Measurements from ENCODE around the gene ZNF157. TPM values are rescaled to one million over a fixed set of nuclear protein-coding genes. Genes with fewer than 3 reads are reported as not detected.
A peak's percentile ranks its signal among the peaks of the same experiment; 100 is the strongest.
"Not testable (repeated sequence)": the region's sequence is repeated elsewhere in the genome, so short reads cannot be mapped to it uniquely, and the experiment has no call there.

The ZNF157 gene
- total RNA-seq, 1 donor from 2014 or later: 0.54 TPM

- FAIRE-seq (no peak), DNase-seq (ENCODE audit: low read depth) (no peak)
- Histone ChIP-seq H3K79me2 (ENCODE audit: insufficient read depth, low read length) (no peaks in the 10 kb centered on the region), H3K27ac (ENCODE audit: low read depth, low read length) (no peak overlapping the region), H3K4me1 (ENCODE audit: insufficient read depth, low read length) (no peaks in the 10 kb centered on the region), H3K27me3 (ENCODE audit: insufficient read depth, low read length) (no peaks in the 10 kb centered on the region), H3K4me2 (ENCODE audit: low read length) (no peak overlapping the region), H3K36me3 (ENCODE audit: insufficient read depth, low read length) (no peaks in the 10 kb centered on the region), H2AFZ (ENCODE audit: low read depth, low read length) (no peak overlapping the region), H3K9ac (ENCODE audit: low read length) (no peak overlapping the region), H3K4me3 (ENCODE audit: insufficient read depth, low read depth, low read length) (no peak overlapping the region), H4K20me1 (ENCODE audit: insufficient read depth, low read length) (no peaks in the 10 kb centered on the region), H3K9me3 (ENCODE audit: insufficient read depth, low read depth, low read length) (no peaks in the 10 kb centered on the region)
- no peak overlapping the region for H3K4me3 Mint-ChIP-seq (ENCODE audit: unreplicated experiment)
- H3K36me3 Mint-ChIP-seq (ENCODE audit: low read depth, unreplicated experiment): no peaks in the 10 kb centered on the region
- no peak overlapping the region for H3K27ac Mint-ChIP-seq (ENCODE audit: unreplicated experiment)
- H3K4me1 Mint-ChIP-seq (ENCODE audit: low read depth, unreplicated experiment): no peaks in the 10 kb centered on the region
- H3K9me3 Mint-ChIP-seq (ENCODE audit: unreplicated experiment): no peaks in the 10 kb centered on the region
- TF ChIP-seq CTCF (IDR thresholded peaks at IDR 0.05; ENCODE audit: insufficient read depth, low read depth, low read length) (no peak), EZH2 (IDR thresholded peaks at IDR 0.05; ENCODE audit: insufficient read depth, low read length) (no peak)
- no peaks in the 10 kb centered on the region for H3K27me3 Mint-ChIP-seq (ENCODE audit: low read depth, unreplicated experiment)
Observed at GRCh38 chrX:47327902-47328301, 42.5 kb upstream of the ZNF157 start.

DNA sequence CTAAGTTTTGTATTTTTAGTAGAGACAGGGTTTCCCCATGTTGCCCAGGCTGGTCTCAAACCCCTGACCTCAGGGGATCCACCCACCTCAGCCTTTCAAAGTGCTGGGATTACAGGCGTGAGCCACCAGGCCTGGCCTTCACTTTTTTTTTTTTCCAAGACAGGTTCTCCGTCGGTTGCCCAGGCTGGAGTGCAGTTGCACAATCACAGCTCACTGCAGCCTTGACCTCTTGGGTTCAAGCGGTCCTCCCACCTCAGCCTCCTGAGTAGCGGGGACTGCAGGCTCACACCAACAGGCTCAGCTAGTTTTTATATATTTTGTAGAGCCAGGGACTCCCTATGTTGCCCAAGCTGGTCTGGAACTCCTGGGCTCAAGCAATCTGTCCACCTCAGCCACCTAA lies 37.6 kb upstream of the ZNF157 start:
- not testable (repeated sequence) for H3K4me3 ChIP-seq (ENCODE audit: insufficient read depth, low read depth, low read length); H3K27me3 ChIP-seq (ENCODE audit: insufficient read depth, low read length); H3K4me1 Mint-ChIP-seq (ENCODE audit: low read depth, unreplicated experiment); H3K9me3 ChIP-seq (ENCODE audit: insufficient read depth, low read depth, low read length); H2AFZ ChIP-seq (ENCODE audit: low read depth, low read length); H3K36me3 Mint-ChIP-seq (ENCODE audit: low read depth, unreplicated experiment); H4K20me1 ChIP-seq (ENCODE audit: insufficient read depth, low read length); H3K27ac ChIP-seq (ENCODE audit: low read depth, low read length); H3K27ac Mint-ChIP-seq (ENCODE audit: unreplicated experiment); H3K27me3 Mint-ChIP-seq (ENCODE audit: low read depth, unreplicated experiment); H3K36me3 ChIP-seq (ENCODE audit: insufficient read depth, low read length); H3K9me3 Mint-ChIP-seq (ENCODE audit: unreplicated experiment); H3K79me2 ChIP-seq (ENCODE audit: insufficient read depth, low read length); DNase-seq (ENCODE audit: low read depth); FAIRE-seq; H3K4me2 ChIP-seq (ENCODE audit: low read length); H3K4me1 ChIP-seq (ENCODE audit: insufficient read depth, low read length); H3K4me3 Mint-ChIP-seq (ENCODE audit: unreplicated experiment); H3K9ac ChIP-seq (ENCODE audit: low read length)

DNA sequence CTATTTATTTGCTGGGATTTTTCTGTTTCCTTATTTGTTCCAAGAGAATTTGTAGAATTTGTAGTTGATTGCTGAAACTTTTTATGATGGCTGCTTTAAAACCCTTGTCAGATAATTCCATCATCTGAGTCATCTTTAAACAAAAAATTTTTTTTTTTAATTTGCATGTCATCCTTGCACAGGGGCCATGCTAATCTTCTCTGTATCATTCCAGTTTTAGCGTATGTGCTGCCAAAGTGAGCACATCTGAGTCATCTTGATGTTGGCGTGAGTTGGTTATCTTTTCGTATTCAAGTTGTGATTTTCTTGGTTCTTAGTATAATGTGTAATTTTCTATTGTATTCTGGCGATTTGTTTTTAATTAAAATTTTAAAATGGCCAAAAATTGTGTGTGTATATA lies 18.7 kb upstream of the ZNF157 start:
- FAIRE-seq (no peak), DNase-seq (ENCODE audit: low read depth) (peak; percentile 57)
- no peak overlapping the region for H3K27ac ChIP-seq (ENCODE audit: low read depth, low read length)
- H2AFZ ChIP-seq (ENCODE audit: low read depth, low read length): no peak overlapping the region
- H3K27me3 ChIP-seq (ENCODE audit: insufficient read depth, low read length): no peaks in the 10 kb centered on the region
- H3K36me3 Mint-ChIP-seq (ENCODE audit: low read depth, unreplicated experiment): no peaks in the 10 kb centered on the region
- H3K79me2 ChIP-seq (ENCODE audit: insufficient read depth, low read length): no peaks in the 10 kb centered on the region
- no peak overlapping the region for H3K4me2 ChIP-seq (ENCODE audit: low read length)
- H3K9me3 ChIP-seq (ENCODE audit: insufficient read depth, low read depth, low read length): no peaks in the 10 kb centered on the region
- no peaks in the 10 kb centered on the region for H4K20me1 ChIP-seq (ENCODE audit: insufficient read depth, low read length)
- no peaks in the 10 kb centered on the region for H3K36me3 ChIP-seq (ENCODE audit: insufficient read depth, low read length)
- H3K9me3 Mint-ChIP-seq (ENCODE audit: unreplicated experiment): no peaks in the 10 kb centered on the region
- no peak overlapping the region for H3K4me3 ChIP-seq (ENCODE audit: insufficient read depth, low read depth, low read length)
- H3K27me3 Mint-ChIP-seq (ENCODE audit: low read depth, unreplicated experiment): no peaks in the 10 kb centered on the region
- H3K27ac Mint-ChIP-seq (ENCODE audit: unreplicated experiment): no peak overlapping the region
- H3K4me3 Mint-ChIP-seq (ENCODE audit: unreplicated experiment): no peak overlapping the region
- no peaks in the 10 kb centered on the region for H3K4me1 Mint-ChIP-seq (ENCODE audit: low read depth, unreplicated experiment)
- no peaks in the 10 kb centered on the region for H3K4me1 ChIP-seq (ENCODE audit: insufficient read depth, low read length)
- no peak overlapping the region for H3K9ac ChIP-seq (ENCODE audit: low read length)
- TF ChIP-seq EZH2 (IDR thresholded peaks at IDR 0.05; ENCODE audit: insufficient read depth, low read length): no peak
- TF ChIP-seq CTCF (IDR thresholded peaks at IDR 0.05; ENCODE audit: insufficient read depth, low read depth, low read length): no peak
